Ascending aorta (tissue), 2 donors: ENCODE measurements around the gene INPP5A. TPM values are rescaled to one million over a fixed set of nuclear protein-coding genes. Genes with fewer than 3 reads are reported as not detected.

Experiments used
- DNase-seq, 2 donors: peaks; one replicate each; pipeline ENCODE4 v3.0.0-alpha.2; 2019; ENCODE audit warnings: low spot score in 2 of 2
- H3K27ac ChIP-seq, 2 donors: fragments of 200-600 bp; sonication (generic); one replicate each; pipeline ENCODE4 v1.5.1; 2016 to 2017; ENCODE audit warnings: mild to moderate bottlenecking in 1 of 2
- H3K27me3 ChIP-seq: fragments of 200-600 bp; sonication (generic); one replicate; pipeline ENCODE4 v1.5.1; 2017
- H3K36me3 ChIP-seq, 2 donors: fragments of 200-600 bp; sonication (generic); one replicate each; pipeline ENCODE4 v1.5.1; 2016
- H3K4me1 ChIP-seq, 2 donors: fragments of 200-600 bp; sonication (generic); one replicate each; pipeline ENCODE4 v1.5.1; 2016 to 2017; ENCODE audit warnings: mild to moderate bottlenecking in 1 of 2
- H3K4me3 ChIP-seq, 2 donors: fragments of 200-600 bp; sonication (generic); one replicate each; pipeline ENCODE4 v1.5.1; 2016 to 2017; ENCODE audit warnings: mild to moderate bottlenecking in 1 of 2
- H3K9me3 ChIP-seq, 2 donors: fragments of 200-600 bp; sonication (generic); one replicate each; pipeline ENCODE4 v1.5.1; 2016
- CTCF ChIP-seq, 3 experiments: fragments of 200-600 bp in 2 of 3; fragments of 450-650 bp in 1 of 3; sonication (generic) in 2 of 3; IDR thresholded peaks; one replicate each; pipeline ENCODE4 v1.5.1; 2016 to 2019; ENCODE audit warnings: antibody characterized with exemption in 3 of 3, mild to moderate bottlenecking in 1 of 3, moderate library complexity in 1 of 3
- intact Hi-C: fragments of 100-400 bp; cut with DNase I; formaldehyde crosslinking; loops from one replicate; pipeline ENCODE4 v1.15.1; 2023
- total RNA-seq: library from RNA; depleted of rRNA; stranded (reverse); fragments of >200 nt; gene quantifications from one replicate; pipeline ENCODE4 v1.1.0, GENCODE V29; 2016

INPP5A gene
- total RNA-seq, 1 donor from 2014 or later = 81.2 TPM

- peak; percentile 32 to 86 for DNase-seq
- Histone ChIP-seq H3K36me3 (no peaks in the 10 kb centered on the region), H3K9me3 (no peaks in the 10 kb centered on the region), H3K27ac (peak overlapping the region; percentile 97 to 98), H3K4me1 (peaks cover 22 to 51% of the 10 kb centered on the region in 2 donors), H3K27me3 (no peaks in the 10 kb centered on the region), H3K4me3 (no peak overlapping the region)
- intact Hi-C loops = no loop called here
- no peak for TF ChIP-seq CTCF (IDR thresholded peaks at IDR 0.05)
Measured at GRCh38 chr10:132627666-132628531, 90.3 kb downstream of the INPP5A start.

- peak overlapping the region; percentile 97 to 98 for H3K27ac ChIP-seq
- intact Hi-C loops = no loop called here
- H3K36me3 ChIP-seq = no peaks in the 10 kb centered on the region
- TF ChIP-seq CTCF (IDR thresholded peaks at IDR 0.05) = no peak
- H3K9me3 ChIP-seq = no peaks in the 10 kb centered on the region
- no peaks in the 10 kb centered on the region for H3K27me3 ChIP-seq
- no peak overlapping the region for H3K4me3 ChIP-seq
- H3K4me1 ChIP-seq = peaks cover 28 to 62% of the 10 kb centered on the region in 2 donors
- DNase-seq = peak in 1 of 2 donors; percentile 60
Measured at GRCh38 chr10:132628966-132629900, 91.6 kb downstream of the INPP5A start.

- DNase-seq = peak in 1 of 2 donors; percentile 60
- intact Hi-C loops = loop anchor here (5.0 kb wide), 1 partner anchor 323 kb away; the partner anchor contains the start of gene STK32C
- no peaks in the 10 kb centered on the region for H3K36me3 ChIP-seq
- no peaks in the 10 kb centered on the region for H3K9me3 ChIP-seq
- H3K4me1 ChIP-seq = peaks cover 34 to 69% of the 10 kb centered on the region in 2 donors
- peak overlapping the region; percentile 97 to 98 for H3K27ac ChIP-seq
- H3K27me3 ChIP-seq = no peaks in the 10 kb centered on the region
- no peak for TF ChIP-seq CTCF (IDR thresholded peaks at IDR 0.05)
- no peak overlapping the region for H3K4me3 ChIP-seq
Measured at GRCh38 chr10:132630156-132630555, 92.6 kb downstream of the INPP5A start.

GRCh38 chr10:132630666-132631337 is 93.2 kb downstream of the INPP5A start:
- Histone ChIP-seq H3K4me3 (peak overlapping the region in 1 of 2 donors; percentile 37), H3K27me3 (no peaks in the 10 kb centered on the region), H3K9me3 (no peaks in the 10 kb centered on the region), H3K36me3 (no peaks in the 10 kb centered on the region), H3K27ac (peak overlapping the region; percentile 97 to 98), H3K4me1 (peaks cover 34 to 73% of the 10 kb centered on the region in 2 donors)
- no peak for TF ChIP-seq CTCF (IDR thresholded peaks at IDR 0.05)
- DNase-seq = peak; percentile 62 to 92
- intact Hi-C loops = loop anchor here (1.0 to 5.0 kb wide), 5 partner anchors 40 to 324 kb away; partner anchors contain the start of genes INPP5A and STK32C

GRCh38 chr10:132631338-132631735 is 93.8 kb downstream of the INPP5A start:
- TF ChIP-seq CTCF (IDR thresholded peaks at IDR 0.05) = no peak
- peak overlapping the region in 1 of 2 donors; percentile 37 for H3K4me3 ChIP-seq
- no peaks in the 10 kb centered on the region for H3K36me3 ChIP-seq
- DNase-seq = peak; percentile 64 to 92
- H3K4me1 ChIP-seq = peaks cover 34 to 73% of the 10 kb centered on the region in 2 donors
- H3K27ac ChIP-seq = peak overlapping the region; percentile 97 to 98
- no peaks in the 10 kb centered on the region for H3K27me3 ChIP-seq
- H3K9me3 ChIP-seq = no peaks in the 10 kb centered on the region
- intact Hi-C loops = loop anchor here (1.0 to 5.0 kb wide), 5 partner anchors 40 to 324 kb away; partner anchors contain the start of genes INPP5A and STK32C
